NK-92 treated with Interleukin-12 subunit alpha and Interleukin-12 subunit beta, amount 100 ng/mL, for 24 hours (cell line): ENCODE data around the gene NME3.
"Not testable (repeated sequence)": the region's sequence is repeated elsewhere in the genome, so short reads cannot be mapped to it uniquely, and the experiment has no call there.

Experiments used
- DNase-seq: peaks from one replicate; lab custom pipeline; 2025; lab: John Stamatoyannopoulos, UW

NME3 gene

DNA sequence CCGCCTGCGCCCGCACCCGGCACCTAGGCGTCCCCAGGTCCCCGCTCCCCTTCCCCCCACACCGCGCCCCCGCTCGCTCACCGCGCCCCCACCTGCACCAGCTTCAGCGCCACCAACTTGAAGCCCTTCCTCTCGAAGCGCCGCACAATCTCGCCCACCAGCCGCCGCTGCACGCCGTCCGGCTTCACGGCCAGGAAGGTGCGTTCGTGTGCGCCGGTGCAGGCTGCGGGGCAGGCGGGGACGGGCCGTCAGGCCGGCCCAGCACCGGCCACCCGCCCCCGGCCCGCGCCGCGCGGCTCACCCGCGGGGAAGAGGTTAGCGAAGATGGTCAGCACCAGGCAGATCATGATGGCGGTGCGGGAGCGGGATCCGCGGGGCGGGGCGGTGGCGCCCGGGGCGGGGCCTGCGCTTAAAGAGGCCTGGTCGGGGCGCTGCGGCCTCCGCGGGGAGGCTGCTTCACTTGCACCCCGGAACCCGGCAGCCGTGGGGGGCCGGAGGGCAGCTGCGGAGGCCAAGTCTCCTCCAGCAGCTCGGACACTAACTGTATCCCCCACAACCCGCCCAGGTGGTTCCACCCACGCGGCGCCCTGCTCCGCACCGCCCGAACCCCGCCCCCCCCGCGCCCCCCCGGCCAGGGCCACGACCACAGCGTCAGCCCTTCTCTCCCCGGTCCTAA, at the start of gene NME3:
NME3 (minus strand) TSS at position 356 of the 676 bp plus-strand sequence; CDS start at position 347, 9 bp downstream.
- DNase-seq = no peak

GRCh38 chr16:1820946-1821290, 49.6 kb upstream of the NME3 start:
- no peak for DNase-seq

DNA sequence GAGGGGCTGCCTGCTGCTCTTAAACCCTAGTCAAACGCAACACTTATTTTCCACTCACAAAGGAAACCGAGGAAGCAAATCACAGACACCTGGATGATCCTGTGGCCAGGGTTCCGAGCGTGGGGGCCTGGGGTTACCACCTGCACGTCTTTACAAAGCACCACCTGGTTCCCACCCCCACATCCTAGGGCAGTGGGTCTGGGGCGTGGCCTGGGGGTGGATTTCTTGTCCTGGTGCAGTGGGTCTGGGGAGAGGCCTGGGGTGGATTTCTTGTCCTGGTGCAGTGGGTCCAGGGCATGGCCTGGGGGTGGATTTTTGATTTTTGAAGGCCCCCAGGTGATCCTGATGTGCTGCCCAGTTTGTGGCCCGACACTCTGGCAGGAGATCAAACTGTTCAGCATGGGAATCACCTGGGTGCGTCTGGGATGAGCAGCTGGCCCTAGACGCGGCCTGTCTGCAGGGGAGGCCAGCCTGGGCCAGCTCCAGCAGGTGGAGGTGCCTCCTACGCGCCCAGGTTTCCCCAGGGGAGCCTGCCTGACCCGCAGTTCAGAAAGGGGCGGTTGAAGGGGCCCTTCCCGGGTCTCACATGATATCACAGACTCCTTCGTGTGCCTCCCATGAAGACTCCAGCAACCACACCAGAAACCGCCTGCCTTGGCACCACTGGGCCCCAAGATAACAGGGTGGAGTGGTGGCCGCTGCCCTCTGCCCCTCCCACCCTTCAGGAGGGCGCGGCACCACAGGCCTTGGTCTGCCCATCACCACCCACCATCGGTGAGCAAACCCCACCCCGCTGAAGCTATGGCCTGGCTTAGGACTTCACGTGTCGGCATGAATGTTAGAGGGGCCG, 49.0 kb upstream of the NME3 start:
- DNase-seq = no peak

DNA sequence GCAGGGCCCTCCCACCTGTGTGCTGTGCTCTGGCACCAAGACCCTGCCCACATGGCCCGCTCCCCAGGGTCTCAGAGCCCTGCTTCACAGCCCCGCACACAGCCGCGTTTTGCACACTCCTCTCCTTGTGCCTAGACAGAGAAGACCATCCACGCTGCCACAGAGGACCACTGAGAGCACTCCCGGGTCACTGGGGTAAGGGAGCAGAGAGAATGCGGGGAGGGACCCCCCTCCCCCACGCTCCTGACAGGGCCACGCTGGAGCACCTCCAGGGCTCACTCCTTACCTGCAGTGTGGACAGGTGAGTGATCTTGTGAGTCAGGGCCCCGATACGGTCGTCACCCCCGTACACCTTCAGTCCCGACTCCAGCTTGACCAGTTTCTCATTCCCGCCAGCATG, 48.3 kb upstream of the NME3 start:
- no peak for DNase-seq

DNA sequence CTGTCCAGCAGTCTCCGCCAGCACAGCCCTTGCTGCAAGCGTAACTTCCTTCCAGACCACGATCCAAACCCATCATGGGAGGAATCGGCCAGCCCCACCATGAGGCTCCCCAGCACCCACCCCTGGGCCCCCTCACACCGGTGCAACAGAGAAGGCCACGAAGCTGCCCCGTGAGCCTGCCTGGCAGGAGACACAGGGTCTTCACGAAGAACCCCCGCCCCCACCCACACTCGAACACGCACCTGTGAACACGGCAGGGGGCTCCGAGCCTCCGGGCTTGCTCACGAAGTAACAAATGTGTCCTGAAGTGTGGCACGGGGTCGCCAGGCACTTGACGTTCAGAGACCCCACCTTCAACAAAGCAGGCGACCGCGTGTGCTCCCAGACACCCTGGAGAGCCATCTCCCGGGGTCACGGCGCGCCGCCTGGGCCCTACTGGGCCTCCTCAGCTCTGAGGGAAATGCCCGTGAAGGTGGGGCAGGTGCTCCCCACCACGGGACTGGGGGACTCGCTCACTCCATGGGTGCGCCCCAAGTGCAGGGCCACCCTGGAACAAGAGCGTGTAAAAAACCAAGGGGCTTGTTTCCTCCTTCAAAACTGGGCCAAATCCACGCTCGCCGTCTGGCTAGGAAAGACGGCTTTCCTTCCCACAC, 47.7 kb upstream of the NME3 start:
- DNase-seq = no peak

GRCh38 chr16:1818204-1818872, 47.0 kb upstream of the NME3 start:
- DNase-seq = no peak

- DNase-seq = no peak
Observed at GRCh38 chr16:1817716-1818115, 46.4 kb upstream of the NME3 start.

- DNase-seq = no peak
Observed at GRCh38 chr16:1817276-1817589, 45.9 kb upstream of the NME3 start.

- no peak for DNase-seq
Observed at GRCh38 chr16:1816396-1817275, 45.3 kb upstream of the NME3 start.

GRCh38 chr16:1815461-1815860, 44.1 kb upstream of the NME3 start:
- no peak for DNase-seq

DNA sequence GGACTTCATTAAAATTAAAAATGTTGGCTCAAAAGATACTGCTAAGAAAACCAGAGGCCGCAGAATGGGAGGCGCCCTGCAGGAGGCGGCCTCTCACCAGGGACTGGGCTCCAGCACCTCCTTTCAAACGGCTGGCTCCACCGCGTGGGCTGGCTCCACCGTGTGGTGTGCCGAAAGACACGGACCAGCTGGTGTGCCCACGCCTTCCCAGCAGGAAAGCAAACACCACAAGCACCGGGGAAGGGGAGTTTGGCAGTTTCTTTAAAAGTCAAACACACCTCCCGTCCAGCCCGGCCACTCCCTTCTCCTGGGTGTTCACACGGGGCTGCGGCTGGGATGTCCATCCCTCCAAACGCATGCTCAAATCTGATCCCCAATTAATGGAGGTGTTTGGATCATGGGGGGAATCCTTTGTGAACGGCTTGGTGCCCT, 41.4 kb upstream of the NME3 start:
- DNase-seq = no peak

DNA sequence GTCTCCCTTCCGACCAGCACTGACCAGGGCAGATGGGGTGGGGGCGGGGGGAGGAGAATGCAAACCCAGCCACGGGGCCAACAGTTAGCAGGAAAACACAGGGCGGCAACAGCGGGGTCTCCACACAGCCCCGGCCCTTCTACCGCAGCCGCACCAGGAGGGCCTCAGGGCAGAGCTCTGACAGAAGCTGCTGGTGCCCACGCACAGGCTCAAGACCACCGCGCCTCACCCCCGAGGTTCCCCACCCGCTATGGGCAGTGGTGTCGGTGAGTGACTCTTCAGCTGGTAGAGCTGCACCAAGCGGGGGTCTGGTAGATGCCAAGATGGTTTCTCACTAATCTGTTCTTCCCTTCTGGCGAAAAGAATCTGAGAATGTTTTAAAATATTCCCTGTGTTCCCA, 39.2 kb upstream of the NME3 start:
- no peak for DNase-seq

DNA sequence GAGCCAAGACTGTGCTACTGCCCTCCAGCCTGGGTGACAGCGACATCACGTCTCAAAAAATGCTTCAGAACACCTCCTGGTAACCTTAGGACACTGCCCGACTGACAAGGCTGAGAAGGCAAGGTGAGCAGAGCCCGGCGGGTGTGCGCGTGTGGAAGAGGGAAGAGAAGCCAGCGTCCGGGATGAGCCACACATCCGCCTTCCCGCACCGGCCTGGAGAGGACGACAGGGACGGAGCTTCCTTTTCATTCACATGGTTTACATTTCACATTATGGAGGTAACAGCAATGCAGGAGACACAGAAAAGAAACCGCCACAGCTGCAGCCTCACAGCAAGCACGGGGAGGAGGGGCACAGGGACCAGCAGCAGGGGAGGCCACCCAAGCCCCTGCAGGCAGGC, 38.8 kb upstream of the NME3 start:
- DNase-seq = no peak

DNA sequence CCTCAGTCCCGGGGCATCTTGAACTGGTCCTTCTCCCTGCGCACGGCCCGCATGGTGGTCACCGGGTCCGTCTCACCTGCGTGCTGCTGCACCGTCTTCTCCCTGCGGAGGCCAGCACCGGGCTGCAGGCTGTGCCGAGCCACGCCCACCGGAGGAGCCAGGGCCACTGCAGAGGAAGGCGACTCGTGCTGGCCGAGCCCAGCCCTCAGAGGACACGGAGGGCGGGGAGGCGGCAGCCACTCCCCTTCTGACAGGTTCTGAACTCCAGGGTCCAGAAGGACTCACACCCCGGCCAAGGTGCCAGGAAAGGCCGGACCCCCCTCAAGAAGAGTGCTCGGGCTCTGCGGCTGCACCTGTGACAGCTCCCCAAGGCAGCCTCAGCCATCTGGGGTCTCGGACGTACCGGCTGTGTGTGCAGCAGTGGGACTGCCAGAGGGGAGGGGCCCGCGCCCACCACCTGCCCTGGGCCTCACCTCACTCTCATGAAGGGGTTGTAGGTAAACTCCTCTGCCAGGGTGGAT, 38.0 kb upstream of the NME3 start:
- no peak for DNase-seq

DNA sequence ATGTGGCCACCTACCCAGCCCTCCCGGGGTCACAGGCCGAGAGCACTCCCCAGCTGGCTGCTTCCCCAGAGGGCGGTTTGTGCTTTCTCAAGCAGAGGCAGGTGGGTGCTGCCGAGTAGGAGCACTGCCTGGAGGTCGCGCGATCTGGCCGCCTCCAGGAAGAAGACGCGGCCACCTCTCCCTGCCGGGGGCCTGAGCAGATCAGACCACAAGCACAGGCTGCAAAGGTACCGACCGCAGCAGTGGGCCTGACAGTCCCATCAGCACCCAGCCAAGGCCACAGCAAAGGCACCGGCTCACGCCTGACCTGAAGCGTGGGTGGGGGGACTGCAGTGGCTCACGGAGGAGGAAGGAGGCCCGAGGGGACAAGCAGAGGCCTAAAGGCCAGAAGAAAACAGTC, 37.3 kb upstream of the NME3 start:
- DNase-seq = no peak

- no peak for DNase-seq
Observed at GRCh38 chr16:1807626-1808025, 36.3 kb upstream of the NME3 start.

- DNase-seq = no peak
Observed at GRCh38 chr16:1800701-1801100, 29.4 kb upstream of the NME3 start.

DNA sequence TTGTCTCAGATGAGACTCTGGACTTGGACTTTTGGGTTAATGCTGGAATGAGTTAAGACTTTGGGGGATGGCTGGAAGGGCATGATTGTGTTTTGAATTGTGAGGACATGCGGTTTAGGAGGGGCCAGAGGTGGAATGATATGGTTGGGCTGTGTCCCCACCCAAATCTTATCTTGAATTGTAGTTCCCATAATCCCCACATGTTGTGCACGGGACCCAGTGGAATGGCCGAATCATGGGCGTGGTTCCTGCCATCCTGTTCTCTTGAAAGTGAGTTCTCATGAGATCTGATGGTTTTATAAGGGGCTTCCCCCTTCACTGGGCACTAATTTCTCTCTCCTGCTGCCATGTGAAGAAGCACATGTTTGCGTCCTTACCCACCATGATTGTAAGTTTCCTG, 27.9 kb upstream of the NME3 start:
- DNase-seq = not testable (repeated sequence)

DNA sequence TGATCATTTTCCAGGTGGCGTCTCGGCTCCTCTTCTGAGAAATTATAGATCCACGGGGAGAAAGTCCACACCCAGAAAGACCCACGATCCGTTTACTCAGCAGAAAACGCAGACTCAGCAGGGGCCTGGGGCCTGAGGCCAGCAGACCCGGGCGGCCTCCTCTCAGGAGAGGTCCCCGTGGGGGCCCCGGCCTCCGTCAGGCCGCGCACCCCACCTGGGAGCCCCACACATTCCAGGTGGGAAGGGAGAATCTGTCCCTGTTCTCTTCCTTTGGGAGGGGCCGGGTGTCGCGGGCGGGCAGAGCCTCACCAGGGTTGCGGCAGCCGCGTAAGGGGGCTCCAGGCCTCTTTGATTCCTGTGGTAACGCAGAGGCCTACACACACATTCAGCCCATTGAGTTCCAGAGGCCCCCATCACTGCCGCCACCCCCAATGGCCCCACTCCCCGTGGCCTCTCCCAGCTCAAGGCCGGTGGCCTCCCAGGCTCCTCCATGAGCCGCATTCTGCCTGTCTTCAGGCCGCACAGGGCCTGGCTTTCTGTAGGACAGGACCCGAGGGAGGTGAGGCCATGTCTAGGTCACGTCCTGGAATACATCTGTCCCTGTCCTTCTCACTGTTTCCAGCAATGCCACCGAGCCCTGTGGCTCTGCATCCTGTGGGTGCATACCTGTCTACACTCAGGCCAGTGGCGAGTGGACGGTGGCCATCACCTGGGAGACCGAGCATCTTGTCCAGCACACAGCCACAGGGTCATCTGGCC, 23.7 kb upstream of the NME3 start:
- DNase-seq = no peak

DNA sequence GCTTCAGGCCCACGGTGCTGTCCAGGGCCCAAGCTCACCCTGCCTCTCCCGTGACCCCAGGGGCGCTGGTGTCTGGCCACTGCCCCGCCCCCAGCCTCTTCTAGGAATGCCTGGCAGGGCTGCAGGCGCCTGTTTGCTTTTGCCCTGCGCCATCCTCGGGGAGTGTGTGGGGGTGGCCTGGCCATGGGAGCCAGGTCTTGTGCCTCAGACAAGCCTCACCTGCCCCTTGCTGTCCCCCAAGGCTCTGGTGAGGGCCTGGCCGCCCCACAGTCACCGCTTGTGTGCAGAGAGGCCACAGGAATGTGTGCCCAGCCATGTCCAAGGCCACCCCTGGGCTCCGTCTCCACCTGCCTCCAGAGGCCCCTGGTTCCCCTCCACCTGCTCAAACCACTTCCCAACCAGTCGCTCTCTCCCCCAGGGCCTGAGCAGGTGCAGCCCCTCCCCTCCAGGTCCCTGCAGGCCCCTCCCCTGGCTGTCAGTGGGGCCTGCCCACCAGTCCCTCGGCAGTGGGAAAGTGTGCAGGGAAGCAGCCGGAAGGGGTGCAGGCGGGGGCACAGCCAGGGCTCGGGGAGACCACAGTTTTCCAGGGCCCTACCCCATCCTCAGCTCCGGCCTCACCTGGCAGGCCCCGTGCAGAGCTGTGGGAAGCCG, 23.0 kb upstream of the NME3 start:
- DNase-seq = no peak
